ENCODE measurements around the gene SORCS2. TPM values are rescaled to one million over a fixed set of nuclear protein-coding genes. Genes with fewer than 3 reads are reported as not detected.

Gene SORCS2
- total RNA-seq, 1 donor from 2014 or later = 13.4 TPM

- H3K4me1 Mint-ChIP-seq (ENCODE audit: unreplicated experiment) = peaks cover 28% of the 10 kb centered on the region
- H3K4me3 Mint-ChIP-seq = no peak overlapping the region
- no peaks in the 10 kb centered on the region for H3K27me3 Mint-ChIP-seq
These were observed 198.7 kb downstream of the SORCS2 start for GRCh38 chr4:7390906-7391636.

DNA sequence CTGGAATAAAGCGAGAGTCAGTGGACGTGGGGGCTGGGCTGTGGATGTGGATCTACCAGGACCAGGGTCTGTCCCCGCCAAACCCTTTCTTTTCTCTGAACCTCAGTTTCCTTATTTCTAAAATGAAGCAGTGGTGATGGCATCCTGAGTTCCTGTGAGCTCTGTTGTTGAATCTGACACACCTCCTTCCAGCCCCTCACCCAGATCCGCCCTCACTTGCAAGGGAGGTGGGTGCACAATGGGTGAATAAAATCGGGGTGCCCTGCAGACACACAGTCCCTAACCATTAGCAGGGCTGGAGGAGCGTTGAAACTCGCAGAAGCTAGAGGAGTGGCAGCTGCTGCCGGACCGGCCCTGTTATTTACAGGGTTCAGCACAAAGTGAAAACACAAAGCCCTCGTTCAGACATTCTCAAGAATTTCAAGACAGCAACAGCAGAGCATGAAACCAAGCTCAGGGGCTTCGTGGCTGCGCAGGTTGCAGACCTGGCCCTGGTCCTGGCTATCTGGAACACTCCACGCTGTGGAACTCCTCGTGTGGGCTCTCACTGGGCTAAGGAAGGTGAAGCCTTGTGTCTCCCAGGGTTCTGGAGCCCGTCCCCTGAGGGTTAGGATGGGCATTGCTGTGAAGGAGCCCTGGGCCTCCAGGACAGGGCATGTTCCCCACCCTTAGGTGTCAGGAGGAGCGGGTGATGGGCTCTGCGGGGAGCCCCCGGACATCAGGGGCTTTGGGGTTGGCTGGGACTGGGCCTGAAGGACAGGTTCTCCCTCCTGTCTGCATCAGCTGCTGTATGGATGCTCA lies 199.5 kb downstream of the SORCS2 start:
- Mint-ChIP-seq H3K27me3 (no peaks in the 10 kb centered on the region), H3K27ac (no peak overlapping the region), H3K9me3 (no peaks in the 10 kb centered on the region), H3K4me1 (ENCODE audit: unreplicated experiment) (peaks cover 34% of the 10 kb centered on the region), H3K4me3 (no peak overlapping the region), H3K36me3 (no peaks in the 10 kb centered on the region)
- peak; percentile 63 for DNase-seq (ENCODE audit: extremely low spot score, unreplicated experiment)
- no peak for TF ChIP-seq CTCF (conservative IDR thresholded peaks at IDR 0.05)

More at GRCh38 chr4:7390906-7391636, 198.7 kb downstream of the SORCS2 start:
- H3K27ac Mint-ChIP-seq = no peak overlapping the region
- no peak for TF ChIP-seq CTCF (conservative IDR thresholded peaks at IDR 0.05)
- H3K36me3 Mint-ChIP-seq = no peaks in the 10 kb centered on the region
- no peaks in the 10 kb centered on the region for H3K9me3 Mint-ChIP-seq
- peak; percentile 52 for DNase-seq (ENCODE audit: extremely low spot score, unreplicated experiment)

GRCh38 chr4:7392438-7393421 lies 200.4 kb downstream of the SORCS2 start:
- DNase-seq (ENCODE audit: extremely low spot score, unreplicated experiment) = peak; percentile 67
- Mint-ChIP-seq H3K36me3 (no peaks in the 10 kb centered on the region), H3K9me3 (no peaks in the 10 kb centered on the region), H3K4me1 (ENCODE audit: unreplicated experiment) (peaks cover 36% of the 10 kb centered on the region), H3K4me3 (peak overlapping the region; percentile 44), H3K27me3 (no peaks in the 10 kb centered on the region), H3K27ac (peak overlapping the region; percentile 55)
- no peak for TF ChIP-seq CTCF (conservative IDR thresholded peaks at IDR 0.05)

GRCh38 chr4:7393601-7394575 lies 201.6 kb downstream of the SORCS2 start:
- Mint-ChIP-seq H3K27me3 (peaks cover 6% of the 10 kb centered on the region), H3K9me3 (no peaks in the 10 kb centered on the region), H3K27ac (peak overlapping the region; percentile 55), H3K36me3 (no peaks in the 10 kb centered on the region), H3K4me3 (no peak overlapping the region), H3K4me1 (ENCODE audit: unreplicated experiment) (peaks cover 40% of the 10 kb centered on the region)
- peak; percentile 65 for DNase-seq (ENCODE audit: extremely low spot score, unreplicated experiment)
- TF ChIP-seq CTCF (conservative IDR thresholded peaks at IDR 0.05) = no peak
